RKO (cell line): ENCODE data around the gene ANKRD10.
A peak's percentile ranks its signal among the peaks of the same experiment; 100 is the strongest.
"Not testable (repeated sequence)": the region's sequence is repeated elsewhere in the genome, so short reads cannot be mapped to it uniquely, and the experiment has no call there.

Source experiments
- DNase-seq: peaks from one replicate; pipeline ENCODE4 v3.0.0-alpha.2; 2016; ENCODE audit warnings: low spot score

The ANKRD10 gene

DNA sequence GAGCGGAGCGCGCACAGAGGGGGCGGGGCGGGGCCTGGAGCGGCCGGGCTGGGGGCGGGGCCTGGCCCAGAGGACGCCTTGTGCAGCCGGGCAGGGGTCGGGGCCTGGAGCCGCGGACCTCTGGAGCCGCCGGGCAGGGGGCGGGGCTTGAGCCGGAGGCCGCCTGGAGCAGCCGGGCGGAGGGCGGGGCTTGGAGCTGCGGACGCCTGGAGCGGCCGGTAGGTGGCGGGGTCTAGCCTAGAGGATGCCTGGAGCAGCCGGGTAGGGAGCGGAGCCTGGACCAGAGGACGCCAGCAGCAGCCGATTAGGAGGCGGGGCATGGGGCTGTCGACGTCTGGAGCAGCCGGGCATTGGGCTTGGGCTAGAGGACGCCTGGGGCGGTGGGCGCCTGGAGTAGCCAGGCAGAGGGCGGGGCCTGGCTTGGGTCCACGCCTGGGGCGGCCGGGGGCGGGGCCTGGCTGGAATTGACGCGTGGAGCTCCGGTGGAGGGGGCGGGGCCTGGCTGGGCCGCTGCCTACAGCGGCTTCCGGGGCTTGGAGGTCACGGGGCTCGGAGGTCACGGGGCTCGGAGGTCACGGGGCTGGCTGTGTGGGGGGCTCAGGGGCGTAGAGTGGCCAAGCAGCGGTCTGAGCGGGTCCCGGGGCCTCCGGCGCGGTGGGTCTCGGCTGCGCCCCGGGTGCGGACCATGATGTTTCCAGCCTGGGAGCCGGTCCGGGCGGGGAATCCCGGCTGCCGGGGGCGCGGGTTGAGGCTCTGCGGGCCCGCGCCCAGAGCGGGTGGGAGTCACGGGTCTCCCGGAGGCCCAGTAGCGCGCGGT, at the start of gene ANKRD10:
Gene ANKRD10 (minus strand): TSS at position 13 of the 817 bp plus-strand sequence. CDS start 135 bp downstream, outside the sequence.
- peak; percentile 98 for DNase-seq

DNA sequence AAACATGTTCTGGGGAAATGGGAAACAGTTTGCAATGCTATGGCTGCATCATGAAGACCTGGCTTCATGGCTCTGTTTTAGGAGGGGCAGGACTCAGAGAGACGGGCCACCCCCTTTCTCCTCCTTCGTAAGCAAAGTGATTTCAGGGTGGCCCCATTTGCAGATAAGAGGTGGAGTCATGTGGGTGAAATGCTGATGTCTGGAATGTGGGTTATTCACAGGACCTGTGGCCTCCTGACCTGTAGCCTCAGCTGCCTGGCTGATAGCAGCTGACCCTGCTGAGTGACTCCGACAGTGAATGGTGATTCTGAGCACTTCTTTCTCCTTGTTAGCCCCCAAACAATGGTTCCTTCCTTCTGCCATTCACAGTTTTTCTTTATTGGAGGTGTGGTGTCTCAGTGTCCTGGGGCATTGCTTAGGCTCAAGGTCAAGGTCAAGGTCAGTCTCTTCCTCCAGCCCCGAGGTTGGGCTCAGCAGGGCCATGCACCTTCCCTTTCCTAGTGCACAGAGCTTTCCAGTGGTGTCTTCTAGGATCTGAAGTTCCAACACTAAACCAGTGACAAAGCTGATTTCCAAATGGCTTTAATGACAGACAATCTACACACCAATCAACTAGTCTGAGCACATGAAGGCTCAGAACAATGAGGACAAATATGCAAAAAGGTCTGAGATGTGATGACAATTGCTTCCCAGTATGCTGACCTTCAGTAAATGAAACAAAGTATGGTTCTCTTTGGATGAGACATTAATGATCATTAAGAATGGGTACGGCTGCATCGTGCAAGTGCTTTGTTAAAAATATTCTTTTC, 49.6 kb upstream of the ANKRD10 start:
- DNase-seq = no peak

DNA sequence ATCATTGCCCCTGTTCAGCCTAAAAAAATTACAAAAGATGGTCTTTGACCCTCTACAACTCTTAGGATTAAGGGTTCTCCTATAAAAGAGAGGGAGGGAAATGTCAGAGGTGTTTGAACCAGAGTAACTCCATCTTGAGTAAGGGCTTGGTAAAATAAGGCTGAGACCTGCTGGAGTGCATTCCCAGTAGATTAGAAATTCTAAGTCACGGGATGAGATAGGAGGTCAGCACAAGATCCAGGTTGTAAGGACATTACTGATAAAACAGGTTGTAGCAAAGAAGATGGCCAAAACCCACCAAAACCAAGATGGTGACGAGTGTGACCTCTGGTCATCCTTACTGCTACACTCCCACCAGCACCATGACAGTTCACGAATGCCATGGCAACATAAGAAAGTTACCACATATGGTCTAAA, 48.7 kb upstream of the ANKRD10 start:
- DNase-seq = no peak

DNA sequence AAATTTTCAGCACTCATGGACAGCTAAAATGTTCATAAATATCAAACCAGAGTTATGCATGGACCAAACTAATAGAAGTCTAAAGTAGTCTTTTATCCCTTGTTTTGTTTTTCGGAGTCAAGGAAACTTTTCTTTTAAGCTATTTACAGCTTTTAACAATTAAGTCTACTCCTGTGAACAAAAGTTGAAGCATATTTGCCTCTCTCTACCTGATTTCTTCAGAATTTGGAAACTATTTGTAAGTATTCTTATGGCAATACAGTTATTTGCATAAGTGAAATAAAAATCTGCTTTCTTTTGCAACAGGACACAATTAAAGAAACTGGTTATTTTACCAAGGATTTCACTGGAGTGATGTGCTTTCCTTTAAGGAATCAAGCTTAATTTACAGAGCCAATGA, 47.1 kb upstream of the ANKRD10 start:
- DNase-seq = no peak

DNA sequence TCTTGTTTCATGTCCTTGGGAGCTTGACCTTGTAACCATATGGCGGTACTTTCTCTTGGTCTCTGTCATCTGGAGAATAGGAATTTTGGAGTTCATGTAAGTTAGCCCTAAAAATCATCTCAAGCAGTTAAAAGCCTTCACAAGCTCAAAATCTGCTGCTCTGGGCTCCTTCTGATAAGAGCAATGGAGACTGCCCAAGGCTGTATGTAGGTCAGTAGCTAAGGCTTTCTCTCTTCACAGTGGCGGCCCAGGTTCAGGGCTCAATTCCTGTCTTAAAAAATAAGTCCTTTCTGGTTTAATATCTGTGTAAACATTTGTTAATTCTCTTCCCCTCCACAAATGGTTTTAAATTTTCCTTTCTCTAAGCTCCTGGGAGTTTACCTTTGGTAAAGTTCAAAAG, 45.3 kb upstream of the ANKRD10 start:
- no peak for DNase-seq

DNA sequence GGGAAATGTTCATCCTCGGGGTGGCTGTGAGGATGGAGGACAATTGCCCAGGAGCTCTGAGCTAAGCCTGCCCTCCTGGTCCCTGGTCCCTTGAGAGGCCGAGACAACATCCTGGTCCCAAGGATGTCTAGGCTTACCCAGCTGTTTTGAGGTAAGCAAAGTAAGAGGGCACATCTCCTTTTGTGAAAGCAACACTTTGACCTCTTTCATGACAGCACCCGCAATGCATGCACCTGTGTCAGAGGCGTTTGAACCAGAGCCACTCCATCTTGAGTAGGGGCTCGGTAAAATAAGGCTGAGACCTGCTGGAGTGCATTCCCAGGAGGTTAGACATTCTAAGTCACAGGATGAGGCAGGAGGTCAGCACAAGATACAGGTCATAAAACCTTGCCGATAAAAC, 43.1 kb upstream of the ANKRD10 start:
- no peak for DNase-seq

DNA sequence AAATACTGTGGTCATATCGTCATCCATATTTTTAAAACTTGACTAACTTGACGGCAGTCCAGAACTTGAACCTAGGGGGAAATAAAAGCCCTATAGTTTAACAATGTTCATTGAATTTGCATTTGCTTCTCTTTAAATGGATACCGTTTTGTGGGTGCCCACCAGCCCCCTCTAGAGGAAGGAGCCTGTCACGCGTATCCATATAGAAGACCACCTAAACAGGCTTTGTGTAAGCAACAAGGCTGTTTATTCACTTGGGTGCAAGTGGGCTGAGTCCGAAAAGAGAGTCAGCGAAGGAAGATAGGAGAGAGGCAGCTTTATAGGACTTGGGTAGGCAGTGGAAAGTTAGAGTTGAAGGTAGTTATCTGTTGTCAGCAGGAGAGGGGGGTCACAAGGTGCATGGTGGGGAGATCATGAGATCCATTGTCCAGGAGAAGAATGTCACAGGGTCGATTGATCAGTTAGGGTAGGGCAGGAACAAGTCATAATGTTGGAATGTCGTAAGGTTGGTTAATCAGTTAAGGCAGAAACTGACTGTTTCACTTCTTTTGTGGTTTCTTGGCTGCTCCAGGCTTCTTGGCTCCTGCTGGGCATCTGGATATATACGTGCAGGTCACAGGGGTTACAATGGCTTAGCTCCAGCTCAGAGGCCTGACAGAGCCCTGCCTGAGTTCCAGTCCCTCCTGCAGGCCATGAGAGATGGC, 42.5 kb upstream of the ANKRD10 start:
- peak; percentile 4 for DNase-seq

DNA sequence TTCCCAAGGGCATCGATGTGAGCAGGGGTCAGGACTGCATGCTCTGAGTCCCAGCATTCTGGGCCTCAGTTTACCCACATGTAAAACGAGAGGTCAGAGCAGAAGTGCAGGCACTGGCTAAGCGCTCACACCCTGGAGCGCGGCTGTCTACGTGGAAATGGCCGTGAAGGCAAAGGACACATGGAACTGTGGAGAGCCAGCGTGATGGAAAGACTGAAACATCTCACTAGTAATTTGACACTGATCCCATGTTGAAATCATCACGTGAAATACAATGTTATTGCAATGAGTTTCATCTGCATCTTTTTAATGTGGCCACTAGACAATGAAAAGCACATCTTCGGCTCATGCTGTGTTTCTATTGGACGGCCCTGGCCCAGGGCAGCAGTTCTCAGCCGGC, 41.3 kb upstream of the ANKRD10 start:
- DNase-seq = not testable (repeated sequence)

DNA sequence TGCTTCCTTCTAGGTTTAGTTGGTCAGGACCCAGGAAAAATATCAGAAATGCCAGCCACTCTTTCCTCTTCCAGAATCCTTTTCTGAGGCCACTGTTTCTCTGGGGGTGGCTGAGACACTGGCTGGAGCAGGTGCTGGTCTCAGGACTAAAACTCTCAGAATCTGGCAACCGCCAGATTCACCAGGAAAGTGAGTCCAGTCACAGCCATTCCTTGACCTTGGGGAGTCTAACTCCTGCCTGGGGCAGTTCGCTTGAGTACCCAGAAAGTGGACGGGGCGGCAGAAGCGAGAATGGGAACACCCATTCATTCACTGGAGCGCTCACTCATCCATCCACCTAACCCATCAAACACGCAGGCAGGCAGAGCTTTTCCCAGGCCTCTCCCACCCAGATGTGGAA, 40.7 kb upstream of the ANKRD10 start:
- not testable (repeated sequence) for DNase-seq

DNA sequence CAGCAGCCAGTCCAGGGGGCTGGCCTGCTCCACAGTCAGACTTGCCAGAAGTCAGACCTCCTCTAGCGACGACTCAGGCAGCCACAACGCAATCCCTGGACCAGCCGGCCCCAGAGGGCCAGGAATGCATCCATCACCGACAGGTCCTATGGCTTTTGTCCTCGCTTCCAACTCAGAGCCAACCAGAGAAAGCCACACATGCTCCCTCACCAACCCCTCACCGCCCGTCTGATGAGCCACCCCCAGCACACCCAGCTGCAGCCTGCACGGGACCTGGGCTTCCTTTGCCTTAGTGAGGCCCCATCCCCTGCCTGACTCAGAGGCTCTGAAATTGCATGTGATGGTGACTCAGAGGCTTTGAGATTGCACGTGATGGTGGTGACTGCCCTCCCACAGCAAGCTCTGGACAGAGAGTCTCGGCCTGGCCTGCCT, 40.2 kb upstream of the ANKRD10 start:
- DNase-seq = peak; percentile 89

DNA sequence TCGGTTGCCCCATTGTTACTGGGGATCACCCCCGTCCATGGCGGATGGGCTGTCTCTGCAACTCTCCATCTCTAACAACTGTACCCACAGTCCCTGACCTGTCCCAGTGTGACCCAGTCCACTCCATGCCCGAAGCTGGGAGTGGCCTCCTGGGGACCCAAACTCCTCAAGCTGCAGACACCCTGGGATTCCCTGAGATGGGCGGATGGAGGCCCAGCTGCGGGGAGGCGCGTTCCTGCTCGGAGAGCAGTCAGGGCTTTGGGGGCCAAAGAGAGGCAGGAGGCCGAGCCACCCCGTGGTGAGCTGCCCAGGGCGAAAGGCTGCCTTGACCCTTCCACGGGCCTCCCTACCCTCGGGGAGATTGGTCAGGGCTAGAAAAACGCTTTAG, 39.7 kb upstream of the ANKRD10 start:
- DNase-seq = not testable (repeated sequence)

DNA sequence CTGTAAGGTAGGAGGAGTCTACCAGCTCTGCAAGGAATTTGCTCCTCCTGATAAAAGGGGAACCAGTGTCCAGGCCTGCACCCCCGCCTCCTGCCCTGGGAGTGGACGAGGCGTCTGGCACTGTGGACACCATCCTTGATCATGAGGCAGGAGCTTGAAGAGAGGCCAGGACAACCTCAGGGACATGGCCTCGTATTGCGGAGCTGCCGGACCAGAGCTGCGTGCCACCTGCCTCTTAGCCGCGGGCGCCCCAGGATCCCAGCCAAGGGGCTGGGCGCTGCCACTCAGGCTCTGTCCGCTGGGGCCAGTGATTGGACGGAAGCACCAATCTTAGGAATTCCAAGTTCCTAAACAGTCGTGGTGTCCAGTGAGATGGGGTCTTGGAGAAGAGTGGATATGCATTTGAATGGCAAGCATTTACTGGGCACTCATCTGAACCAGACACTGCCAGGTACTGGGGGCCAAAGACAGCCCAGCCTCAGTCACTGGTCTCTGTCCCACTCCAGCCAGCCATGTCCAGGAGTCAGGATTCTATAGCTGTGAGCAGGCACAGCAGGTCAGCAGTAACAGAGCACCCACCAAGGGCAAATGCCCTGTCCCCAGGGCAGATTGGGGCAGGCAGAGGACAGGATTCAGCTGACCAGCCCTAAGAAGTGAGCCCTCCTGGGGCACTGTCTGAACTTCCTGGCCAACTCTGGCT, 39.1 kb upstream of the ANKRD10 start:
- DNase-seq = no peak

DNA sequence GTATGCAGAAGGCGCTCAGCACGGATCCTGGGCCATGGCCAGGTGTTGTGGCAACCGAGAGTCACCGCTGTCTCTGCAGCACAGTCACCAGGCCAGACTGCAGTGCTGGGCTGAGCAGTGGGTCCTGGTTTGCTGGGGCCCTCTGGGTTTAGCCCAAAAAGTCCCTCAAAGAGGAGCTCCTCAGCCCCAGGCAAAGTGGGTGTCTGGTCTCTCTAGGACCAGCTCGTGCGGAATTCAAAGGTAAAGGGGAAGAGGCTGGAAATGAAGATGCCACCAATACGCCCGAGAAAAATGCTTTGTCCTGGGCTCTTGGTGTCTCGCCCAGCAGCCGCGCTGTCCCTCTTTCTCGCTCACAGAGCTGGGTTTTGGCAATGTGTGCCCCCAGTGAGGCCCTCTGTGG, 38.5 kb upstream of the ANKRD10 start:
- no peak for DNase-seq

DNA sequence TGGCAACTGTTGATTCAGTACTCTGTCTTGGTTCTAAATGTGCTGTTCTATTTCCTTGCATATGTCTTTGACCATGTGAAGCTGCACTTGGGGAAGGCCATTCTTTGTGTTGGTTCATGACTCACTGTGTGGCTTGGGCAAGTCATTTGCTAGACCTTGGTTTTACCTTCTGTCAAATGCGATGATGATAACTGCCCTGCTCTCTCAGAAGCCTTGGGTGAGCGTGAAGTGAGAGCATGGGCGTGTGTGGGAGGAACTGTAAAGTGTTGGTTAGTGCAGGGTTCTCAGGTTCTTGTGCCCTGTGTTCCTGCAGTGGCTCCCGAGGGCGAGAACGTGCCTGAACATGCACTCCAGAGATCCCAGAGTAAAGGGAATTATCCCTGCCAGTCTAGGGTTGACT, 37.3 kb upstream of the ANKRD10 start:
- not testable (repeated sequence) for DNase-seq

DNA sequence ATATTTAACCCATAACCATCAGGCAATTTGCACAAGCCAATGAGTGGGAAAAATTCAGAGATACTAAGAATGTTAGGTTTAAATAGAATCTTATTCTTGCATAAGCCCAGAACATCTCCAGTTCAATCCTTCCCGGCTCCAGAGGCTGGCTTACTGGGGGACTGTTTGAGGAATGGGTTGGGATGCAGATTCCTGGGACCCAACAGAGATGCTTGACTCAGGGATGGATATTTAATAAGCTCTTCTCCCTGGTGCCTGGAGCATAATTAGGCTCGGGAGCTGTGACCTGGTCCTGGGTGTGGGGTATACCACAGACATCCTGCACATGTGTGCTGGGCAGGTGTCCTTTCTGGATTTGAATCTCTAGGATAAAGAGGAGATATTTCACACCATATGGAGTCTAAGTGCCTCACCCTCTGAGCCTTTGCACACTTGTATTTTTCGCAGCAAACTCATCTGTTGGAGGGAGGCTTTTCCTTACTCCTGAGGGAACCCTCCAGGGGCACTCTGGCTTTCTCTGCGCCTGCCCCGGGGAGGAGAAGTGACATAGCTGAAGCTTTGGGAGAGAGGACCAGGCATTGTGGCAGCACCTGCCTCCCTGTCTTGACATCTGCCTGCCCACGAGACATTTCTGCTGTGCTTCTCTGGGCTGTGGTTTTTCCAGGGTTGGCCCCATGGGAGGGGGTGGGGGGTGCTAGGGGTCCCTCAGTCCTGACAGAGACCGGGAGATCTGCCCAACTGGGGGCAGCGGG, 36.1 kb upstream of the ANKRD10 start:
- DNase-seq = no peak

DNA sequence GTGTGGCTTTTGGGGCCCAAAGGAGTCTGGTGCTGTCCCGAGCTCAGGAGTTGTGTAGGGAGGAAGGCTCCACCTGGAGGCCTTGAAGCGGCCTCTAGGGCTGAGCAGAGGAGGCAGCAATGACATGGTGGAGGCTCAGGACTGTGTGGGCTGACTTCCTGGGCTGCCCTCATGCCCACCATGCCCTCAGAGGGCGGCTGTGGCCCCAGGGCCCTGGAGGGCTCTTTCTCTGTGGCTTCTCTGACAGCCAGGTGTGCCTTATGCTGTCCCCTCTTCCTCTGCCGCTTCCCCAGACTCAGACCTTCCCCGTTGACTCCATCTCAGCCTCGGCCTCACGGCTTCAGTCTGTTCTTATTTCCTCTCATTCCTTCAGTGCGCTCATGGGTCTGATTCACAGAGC, 35.5 kb upstream of the ANKRD10 start:
- no peak for DNase-seq

DNA sequence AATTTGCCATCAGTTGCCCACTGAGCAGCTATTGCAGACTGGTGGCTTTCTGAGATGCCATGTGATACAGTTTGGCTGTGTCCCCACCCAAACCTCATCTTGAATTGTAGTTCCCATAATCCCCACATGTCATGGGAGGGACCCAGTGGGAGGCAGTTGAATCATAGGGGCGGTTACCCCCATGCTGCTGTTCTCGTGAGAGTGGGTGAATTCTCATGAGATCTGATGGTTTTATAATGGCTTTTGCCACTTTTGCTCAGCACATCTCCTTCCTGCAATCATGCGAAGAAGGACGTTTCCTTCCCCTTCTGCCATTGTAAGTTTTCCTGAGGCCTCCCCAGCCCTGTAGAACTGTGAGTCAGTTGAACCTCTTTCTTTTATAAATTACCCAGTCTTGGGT, 34.8 kb upstream of the ANKRD10 start:
- DNase-seq = no peak

DNA sequence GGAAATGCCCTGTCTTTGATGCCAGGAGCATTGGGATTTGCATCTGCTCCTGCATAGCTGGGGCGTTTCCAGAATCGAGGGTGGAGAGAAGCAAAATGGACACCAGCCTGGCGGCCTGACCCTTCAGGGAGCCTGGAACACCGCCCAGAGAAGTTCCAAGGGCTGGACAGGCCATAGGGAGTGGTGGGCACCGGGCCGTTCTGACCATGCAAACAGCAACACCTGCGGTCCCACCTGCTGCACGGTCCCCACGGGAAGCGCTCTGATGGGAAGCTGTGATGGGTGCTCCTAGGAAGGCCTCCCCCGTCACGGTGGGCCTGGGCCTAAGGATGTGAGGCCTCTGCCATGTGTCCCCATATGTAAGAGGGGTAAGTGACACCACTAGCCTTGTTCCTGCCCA, 34.2 kb upstream of the ANKRD10 start:
- no peak for DNase-seq

DNA sequence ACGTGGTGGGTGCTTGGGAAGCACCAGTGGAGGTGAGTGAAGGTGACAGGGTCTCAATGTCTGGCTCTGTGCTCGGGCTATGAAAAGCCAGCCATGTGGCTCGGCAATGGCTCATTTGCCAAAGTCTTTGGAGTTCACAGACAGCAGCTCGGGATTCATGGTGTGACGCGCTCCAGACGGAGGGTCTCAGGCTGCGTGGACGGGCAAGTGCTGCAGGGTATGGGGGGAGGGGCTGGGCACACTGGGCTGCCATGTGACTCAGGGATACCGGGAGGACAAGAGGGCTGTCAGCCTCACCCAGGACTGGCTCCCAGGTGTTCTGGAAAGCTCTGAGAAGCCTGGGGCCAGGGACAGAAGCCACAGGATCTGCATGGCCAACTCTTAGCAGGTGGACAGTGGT, 32.5 kb upstream of the ANKRD10 start:
- not testable (repeated sequence) for DNase-seq

DNA sequence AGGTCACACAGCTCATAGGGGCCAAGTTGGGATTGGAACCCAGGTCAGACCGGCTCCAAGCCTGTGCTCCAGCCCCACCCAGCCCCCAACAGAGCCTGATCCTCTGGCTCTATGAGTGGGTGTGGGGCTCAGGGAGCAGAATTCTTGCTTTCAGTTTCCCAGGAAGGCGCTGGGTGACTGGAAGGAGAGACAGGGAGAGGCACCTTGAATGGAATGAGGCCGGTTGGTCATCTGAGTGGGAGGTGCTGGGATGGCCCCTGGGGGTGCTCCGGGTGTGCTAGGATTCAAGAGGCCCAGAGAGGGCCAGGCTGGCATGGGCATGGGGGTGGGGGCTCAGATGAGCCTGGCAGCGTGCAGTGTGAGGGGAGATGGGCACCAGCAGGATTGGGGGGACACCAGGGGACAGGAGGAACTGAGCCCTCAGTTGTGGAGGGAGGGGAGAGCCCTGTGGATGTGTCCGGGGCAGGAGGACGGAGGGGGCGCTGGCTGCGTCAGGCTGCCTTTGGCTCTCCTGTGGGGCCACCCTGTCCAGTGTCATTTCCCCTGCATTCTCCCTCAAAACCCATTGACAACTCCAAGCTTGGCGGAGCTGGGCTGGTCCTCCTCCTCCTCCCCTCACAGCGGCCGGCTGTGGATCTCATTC, 31.2 kb upstream of the ANKRD10 start:
- DNase-seq = no peak
